ENCODE results near the gene PLA2R1.

- no peak for TF ChIP-seq CTCF (IDR thresholded peaks at IDR 0.05)
- TF ChIP-seq POLR2A (IDR thresholded peaks at IDR 0.05): no peak
Measured at GRCh38 chr2:159989249-159989648, 73.2 kb downstream of the PLA2R1 start.

Measured in thyroid gland (tissue), 4 donors.